GM13976 (cell line): ENCODE data around the gene TXNDC17.
"Not testable (repeated sequence)": the region's sequence is repeated elsewhere in the genome, so short reads cannot be mapped to it uniquely, and the experiment has no call there.

Source experiments
- DNase-seq: peaks from one replicate; pipeline ENCODE4 v3.0.0; 2012; ENCODE audit warnings: low spot score
- CTCF ChIP-seq: IDR thresholded peaks from 2 replicates; pipeline ENCODE4 v1.5.1; 2012; ENCODE audit warnings: borderline replicate concordance, mild to moderate bottlenecking; ENCODE audit not compliant: insufficient read depth; ENCODE audit errors: extremely low read depth, missing control alignments, control extremely low read depth
- in situ Hi-C: fragments of 300-500 bp; cut with MboI; formaldehyde crosslinking; loops from one replicate; pipeline ENCODE4 v1.12.0; 2022; ENCODE audit warnings: low sequenced_read_pairs, mixed read lengths, inconsistent platforms; ENCODE audit not compliant: unreplicated experiment

The TXNDC17 gene

DNA sequence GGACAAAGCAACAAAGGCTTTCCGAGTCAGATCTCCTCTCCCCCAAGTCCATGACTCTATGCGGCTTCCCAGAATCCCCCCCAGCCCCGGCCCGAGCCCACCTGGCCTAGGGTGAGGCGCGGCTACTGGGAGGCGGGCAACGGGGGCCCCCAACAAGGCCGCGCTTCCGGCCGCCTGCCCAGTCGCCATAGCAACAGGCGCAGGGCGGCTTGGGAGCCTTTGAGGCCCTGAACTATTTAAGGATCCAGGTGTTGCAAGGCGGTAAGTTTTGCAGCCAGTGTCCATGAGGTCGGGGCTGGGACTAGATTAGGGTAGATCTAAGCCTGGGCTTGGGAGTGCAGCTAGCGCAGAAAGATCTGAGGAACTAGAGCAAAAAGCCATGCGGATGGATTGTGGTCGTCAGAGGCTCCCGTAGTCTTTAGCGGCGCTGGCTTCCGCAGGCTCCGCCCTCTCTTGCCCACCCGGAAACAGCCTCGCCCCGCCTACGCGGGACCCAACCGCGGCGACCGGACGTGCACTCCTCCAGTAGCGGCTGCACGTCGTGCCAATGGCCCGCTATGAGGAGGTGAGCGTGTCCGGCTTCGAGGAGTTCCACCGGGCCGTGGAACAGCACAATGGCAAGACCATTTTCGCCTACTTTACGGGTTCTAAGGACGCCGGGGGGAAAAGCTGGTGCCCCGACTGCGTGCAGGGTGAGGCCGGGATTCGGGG is at the start of gene TXNDC17, which contains the start of gene KIAA0753:
TSS of gene TXNDC17 (plus strand) at position 525 of the 711 bp plus-strand sequence. CDS start at position 548, 23 bp downstream.
TSS of gene KIAA0753 (minus strand) at position 176 of the 711 bp plus-strand sequence. CDS start 5,608 bp downstream, outside the sequence.
- DNase-seq = peak; percentile 93
- TF ChIP-seq CTCF = no peak
- in situ Hi-C loops = no loop called here

DNA sequence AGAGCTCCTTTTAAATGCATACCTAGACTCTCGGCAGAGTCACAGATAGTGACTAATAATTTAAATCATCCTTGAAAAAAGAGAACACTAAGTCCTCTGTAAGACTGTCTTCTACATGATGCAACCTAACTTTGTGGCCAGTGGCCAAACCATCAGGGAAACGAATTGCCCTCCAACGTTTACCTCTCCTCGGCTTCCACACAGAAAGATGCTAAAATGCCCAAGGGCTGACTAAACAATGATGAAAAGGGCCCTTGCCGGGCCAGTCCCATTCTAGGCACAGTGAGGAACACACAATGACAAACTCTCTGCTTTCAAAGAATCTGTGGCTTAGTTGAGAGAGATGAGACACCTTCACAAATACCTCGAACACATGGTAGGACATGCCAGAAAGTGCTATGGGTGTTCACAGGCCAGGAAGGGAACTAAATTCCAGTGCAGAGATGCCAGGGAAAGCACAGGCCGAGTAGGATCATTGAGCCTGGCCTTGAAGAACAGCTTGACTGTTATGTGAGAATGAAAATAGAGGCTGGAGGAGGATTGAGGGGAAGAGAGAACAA is 49.2 kb upstream of the TXNDC17 start:
- no peak for DNase-seq
- in situ Hi-C loops = no loop called here
- TF ChIP-seq CTCF = no peak

- no peak for DNase-seq
- no peak for TF ChIP-seq CTCF
- in situ Hi-C loops = no loop called here
Measured at GRCh38 chr17:6592173-6592572, 48.7 kb upstream of the TXNDC17 start.

DNA sequence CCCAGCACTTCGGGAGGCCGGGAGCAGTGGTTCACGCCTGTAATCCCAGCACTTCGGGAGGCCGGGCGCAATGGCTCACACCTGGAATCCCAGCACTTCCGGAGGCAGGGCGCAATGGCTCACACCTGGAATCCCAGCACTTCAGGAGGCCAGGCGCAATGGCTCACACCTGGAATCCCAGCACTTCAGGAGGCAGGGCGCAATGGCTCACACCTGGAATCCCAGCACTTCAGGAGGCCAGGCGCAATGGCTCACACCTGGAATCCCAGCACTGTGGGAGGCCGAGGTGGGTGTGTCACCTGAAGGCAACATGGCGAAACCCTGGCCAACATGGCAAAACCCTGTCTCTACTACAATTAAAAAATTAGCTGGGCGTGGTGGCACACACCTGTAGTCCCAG is 47.5 kb upstream of the TXNDC17 start:
- DNase-seq, in situ Hi-C loops: not testable (repeated sequence)

GRCh38 chr17:6596081-6596480 is 44.8 kb upstream of the TXNDC17 start:
- DNase-seq = no peak
- in situ Hi-C loops = no loop called here
- TF ChIP-seq CTCF = no peak

- DNase-seq = no peak
- TF ChIP-seq CTCF = no peak
- in situ Hi-C loops = no loop called here
Measured at GRCh38 chr17:6596511-6596910, 44.3 kb upstream of the TXNDC17 start.

DNA sequence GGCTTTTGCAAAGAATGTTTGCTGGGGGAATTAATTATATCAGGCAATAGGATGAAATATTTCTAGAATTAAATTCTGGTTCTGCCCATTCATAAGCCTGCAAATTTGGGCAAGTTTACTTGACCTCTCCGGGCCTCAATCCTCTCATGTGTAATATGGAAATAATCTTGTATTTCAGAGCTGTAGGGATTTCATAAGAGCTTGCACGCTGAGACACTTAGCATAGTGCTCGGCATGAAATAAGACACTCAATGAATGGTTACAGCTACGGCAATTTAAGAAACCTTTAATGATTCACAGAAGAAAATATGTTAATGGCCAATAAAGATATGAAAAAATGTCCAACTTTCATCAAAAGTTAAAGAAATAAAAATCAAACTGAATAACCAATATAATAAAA is 43.9 kb upstream of the TXNDC17 start:
- in situ Hi-C loops = no loop called here
- TF ChIP-seq CTCF = no peak
- no peak for DNase-seq
